Measurements from ENCODE around the gene KNSTRN.

DNA sequence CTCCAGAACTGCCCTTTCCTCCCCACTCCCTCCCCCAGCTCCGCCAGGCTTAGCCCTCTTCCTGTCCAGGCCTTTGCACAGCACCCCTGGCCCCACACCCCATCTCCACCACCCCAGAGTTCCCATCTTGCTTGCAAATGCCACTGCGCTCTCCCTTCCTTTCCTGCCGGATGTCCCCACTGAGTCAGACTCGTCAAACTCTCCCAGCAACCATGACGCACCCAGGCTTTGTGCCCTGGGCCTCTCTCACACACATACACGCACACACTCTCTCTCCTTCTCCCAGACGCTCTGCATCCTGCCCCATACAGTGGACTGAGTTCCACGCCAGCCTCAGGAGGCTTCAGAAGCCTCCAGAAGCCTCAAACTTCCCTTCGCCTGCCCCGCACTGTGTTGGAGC lies 39.0 kb upstream of the KNSTRN start:
- no peak for TF ChIP-seq TP53 (CRISPR knock-in tag; IDR thresholded peaks at IDR 0.05)
- TF ChIP-seq, protein P1, sequence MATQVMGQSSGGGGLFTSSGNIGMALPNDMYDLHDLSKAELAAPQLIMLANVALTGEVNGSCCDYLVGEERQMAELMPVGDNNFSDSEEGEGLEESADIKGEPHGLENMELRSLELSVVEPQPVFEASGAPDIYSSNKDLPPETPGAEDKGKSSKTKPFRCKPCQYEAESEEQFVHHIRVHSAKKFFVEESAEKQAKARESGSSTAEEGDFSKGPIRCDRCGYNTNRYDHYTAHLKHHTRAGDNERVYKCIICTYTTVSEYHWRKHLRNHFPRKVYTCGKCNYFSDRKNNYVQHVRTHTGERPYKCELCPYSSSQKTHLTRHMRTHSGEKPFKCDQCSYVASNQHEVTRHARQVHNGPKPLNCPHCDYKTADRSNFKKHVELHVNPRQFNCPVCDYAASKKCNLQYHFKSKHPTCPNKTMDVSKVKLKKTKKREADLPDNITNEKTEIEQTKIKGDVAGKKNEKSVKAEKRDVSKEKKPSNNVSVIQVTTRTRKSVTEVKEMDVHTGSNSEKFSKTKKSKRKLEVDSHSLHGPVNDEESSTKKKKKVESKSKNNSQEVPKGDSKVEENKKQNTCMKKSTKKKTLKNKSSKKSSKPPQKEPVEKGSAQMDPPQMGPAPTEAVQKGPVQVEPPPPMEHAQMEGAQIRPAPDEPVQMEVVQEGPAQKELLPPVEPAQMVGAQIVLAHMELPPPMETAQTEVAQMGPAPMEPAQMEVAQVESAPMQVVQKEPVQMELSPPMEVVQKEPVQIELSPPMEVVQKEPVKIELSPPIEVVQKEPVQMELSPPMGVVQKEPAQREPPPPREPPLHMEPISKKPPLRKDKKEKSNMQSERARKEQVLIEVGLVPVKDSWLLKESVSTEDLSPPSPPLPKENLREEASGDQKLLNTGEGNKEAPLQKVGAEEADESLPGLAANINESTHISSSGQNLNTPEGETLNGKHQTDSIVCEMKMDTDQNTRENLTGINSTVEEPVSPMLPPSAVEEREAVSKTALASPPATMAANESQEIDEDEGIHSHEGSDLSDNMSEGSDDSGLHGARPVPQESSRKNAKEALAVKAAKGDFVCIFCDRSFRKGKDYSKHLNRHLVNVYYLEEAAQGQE (IDR thresholded peaks at IDR 0.05): no peak
- TF ChIP-seq POLR2AphosphoS2 (conservative IDR thresholded peaks at IDR 0.05; ENCODE audit: low read length): no peak
- TF ChIP-seq, protein P2, sequence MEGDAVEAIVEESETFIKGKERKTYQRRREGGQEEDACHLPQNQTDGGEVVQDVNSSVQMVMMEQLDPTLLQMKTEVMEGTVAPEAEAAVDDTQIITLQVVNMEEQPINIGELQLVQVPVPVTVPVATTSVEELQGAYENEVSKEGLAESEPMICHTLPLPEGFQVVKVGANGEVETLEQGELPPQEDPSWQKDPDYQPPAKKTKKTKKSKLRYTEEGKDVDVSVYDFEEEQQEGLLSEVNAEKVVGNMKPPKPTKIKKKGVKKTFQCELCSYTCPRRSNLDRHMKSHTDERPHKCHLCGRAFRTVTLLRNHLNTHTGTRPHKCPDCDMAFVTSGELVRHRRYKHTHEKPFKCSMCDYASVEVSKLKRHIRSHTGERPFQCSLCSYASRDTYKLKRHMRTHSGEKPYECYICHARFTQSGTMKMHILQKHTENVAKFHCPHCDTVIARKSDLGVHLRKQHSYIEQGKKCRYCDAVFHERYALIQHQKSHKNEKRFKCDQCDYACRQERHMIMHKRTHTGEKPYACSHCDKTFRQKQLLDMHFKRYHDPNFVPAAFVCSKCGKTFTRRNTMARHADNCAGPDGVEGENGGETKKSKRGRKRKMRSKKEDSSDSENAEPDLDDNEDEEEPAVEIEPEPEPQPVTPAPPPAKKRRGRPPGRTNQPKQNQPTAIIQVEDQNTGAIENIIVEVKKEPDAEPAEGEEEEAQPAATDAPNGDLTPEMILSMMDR (IDR thresholded peaks at IDR 0.05): no peak
- no peak for TF ChIP-seq NFE2L2 (conservative IDR thresholded peaks at IDR 0.05; ENCODE audit: low read length)
- TF ChIP-seq POLR2A (IDR thresholded peaks at IDR 0.05; ENCODE audit: low read length): no peak
- TF ChIP-seq, protein P3, sequence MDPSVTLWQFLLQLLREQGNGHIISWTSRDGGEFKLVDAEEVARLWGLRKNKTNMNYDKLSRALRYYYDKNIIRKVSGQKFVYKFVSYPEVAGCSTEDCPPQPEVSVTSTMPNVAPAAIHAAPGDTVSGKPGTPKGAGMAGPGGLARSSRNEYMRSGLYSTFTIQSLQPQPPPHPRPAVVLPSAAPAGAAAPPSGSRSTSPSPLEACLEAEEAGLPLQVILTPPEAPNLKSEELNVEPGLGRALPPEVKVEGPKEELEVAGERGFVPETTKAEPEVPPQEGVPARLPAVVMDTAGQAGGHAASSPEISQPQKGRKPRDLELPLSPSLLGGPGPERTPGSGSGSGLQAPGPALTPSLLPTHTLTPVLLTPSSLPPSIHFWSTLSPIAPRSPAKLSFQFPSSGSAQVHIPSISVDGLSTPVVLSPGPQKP (IDR thresholded peaks at IDR 0.05; ENCODE audit: low read depth, low read length): no peak
- TF ChIP-seq CHD2 (IDR thresholded peaks at IDR 0.05; ENCODE audit: low read length, partially characterized antibody): no peak

All from A549 (cell line).